ENCODE results near the gene VAV2.
"Not testable (repeated sequence)": the region's sequence is repeated elsewhere in the genome, so short reads cannot be mapped to it uniquely, and the experiment has no call there.

The VAV2 gene

DNA sequence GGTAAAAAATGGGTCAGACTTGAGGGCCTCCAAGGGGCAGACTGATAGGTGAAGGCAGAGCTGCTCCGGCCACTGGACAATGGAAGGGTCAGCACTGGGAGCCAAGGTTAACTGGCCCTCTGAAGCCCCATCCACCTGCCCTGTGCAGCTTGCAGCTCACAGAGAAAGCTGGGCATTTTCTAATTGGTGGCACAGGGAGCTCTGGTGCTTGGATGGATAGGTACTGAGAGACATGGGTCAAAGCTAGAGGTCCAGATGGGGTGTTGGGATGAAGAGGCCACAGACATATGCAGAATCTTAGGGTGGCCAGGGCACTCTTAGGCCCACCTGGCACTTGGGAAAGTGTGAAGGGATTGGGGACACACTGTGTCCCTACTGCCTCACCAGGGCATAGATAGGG, 224.5 kb downstream of the VAV2 start:
- no peak for DNase-seq (ENCODE audit: low spot score)

DNA sequence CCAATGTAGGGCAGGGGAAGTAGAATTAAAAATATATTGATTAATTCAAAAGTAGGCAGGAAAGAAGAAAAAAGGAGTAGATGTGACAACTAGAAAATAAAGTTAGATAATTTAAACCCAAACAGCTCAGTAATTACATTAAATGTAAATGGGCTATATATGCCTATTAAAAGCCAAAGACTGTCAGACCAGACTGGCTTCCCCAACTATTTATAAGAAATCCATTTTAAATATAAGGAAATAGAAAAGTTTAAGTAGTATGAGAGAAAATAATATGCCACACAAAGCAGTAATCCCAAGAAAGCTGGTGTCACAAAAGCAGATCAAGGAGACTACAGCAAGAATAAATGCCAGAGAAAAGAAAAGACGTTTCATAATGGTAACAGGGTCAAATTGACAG, 225.1 kb downstream of the VAV2 start:
- no peak for DNase-seq (ENCODE audit: low spot score)

GRCh38 chr9:133766234-133766633, 225.9 kb downstream of the VAV2 start:
- not testable (repeated sequence) for DNase-seq (ENCODE audit: low spot score)

DNA sequence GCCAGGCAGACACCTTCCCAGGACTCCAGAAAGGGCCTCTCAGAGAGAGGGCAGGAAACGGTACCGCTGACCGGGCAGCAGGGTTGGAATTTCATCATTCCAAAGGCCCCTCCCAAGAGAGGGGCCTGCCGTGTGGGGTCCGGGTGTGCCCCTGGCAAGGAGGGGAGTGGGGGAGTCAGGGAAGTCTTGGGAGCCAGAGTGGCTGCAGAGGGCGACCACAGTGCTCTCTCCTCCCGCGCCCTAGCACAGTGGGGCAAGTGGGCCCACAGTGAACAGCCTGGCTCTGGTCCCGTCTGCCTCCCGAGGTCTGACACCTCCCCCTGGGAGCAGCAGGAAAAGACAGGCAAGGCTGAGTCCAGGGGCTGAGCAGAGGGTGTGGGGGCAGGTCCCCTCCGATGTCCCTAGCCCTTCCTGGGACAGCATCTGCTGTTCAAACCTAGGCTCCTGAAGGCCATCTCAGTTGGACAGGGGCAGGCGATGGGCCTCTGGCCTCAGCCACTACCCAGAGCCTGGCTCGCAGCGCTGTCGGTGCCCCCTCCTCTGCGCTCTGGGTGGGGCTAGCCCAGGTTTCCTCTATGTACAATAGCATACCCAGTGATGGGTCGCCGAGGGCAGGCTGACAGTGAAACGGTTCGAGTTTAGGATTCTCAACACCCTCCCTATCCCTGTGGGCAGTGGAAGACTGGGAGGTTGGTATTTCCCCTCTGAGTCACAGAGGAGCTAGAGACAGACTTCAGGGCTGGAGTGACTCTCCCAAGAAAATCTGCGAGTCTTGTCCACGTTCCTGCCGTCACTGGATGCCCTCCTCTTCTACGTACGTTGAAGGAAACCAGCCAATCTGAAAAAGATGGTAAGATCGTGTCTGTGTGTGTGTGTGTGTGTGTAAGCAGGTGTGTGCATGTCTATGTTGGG, 228.6 kb downstream of the VAV2 start:
- DNase-seq (ENCODE audit: low spot score), result no peak

DNA sequence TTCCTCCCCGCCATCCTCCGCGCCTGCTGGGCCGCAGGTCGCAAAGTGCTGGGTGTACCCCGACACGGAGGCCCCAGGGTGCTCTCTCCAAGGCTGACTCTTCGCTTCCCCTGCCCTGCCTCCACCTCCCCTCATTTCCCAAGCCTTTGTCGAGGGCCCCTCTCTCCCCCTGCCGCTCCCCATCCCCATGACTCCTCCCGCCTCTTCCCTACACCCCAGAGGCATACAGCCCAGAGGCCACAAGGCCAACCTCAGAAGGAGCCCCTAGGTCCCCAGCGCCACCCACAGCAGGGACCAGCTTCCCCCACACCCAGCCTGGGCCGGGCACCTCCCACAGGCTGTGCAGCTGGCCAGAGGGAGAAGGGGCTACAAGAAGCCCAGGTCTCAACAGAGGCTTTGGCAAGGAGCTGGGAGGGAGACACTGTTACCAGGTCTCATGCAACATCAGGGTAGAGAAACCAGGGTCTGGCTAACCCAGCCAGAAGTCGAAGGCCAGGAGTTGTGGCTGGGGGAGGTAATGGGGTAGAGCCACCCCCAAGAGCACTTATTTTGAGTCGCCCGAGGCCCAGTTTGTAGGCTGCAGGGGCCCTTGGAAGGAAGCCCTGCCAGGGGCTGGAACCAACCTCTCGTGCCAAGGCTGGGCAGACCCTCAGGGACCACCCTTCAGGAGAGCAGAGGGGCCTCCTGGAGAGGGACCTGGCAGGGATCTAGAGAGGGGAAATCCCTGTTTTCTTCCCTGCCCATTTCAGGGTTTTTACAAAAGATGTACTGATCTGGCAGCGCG, 229.4 kb downstream of the VAV2 start:
- DNase-seq (ENCODE audit: low spot score), result peak; percentile 61

DNA sequence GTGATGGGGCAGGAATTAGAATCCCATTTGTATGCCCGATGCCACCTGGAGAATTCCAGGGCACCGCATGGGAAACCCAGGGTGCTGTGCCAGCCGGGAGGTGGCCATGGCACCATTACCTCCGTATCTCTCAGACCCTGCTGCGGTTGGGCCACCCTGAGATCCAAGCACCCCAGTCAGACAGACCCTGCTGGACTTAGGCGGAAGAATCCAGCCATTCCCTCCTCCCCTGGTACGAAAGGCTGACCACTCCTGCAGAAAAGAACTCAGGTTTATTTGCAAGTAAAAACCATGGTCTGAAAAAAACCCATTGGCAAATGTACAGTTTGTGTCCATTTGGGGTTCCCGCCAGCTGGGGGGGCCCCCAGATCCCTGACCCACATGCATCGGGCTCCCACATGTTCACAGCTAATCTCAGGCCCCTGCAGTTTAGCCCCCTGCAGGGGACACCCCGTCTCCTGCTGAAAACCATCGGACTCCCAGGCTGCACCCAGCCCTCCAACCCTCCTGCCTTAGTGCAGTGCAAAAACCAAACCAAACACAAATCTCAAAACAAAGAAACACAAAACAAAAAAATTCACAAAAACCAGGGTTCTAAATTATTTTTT, 230.4 kb downstream of the VAV2 start:
- DNase-seq (ENCODE audit: low spot score), result peak; percentile 59

GRCh38 chr9:133760713-133761290, 231.3 kb downstream of the VAV2 start:
- DNase-seq (ENCODE audit: low spot score), result no peak

DNA sequence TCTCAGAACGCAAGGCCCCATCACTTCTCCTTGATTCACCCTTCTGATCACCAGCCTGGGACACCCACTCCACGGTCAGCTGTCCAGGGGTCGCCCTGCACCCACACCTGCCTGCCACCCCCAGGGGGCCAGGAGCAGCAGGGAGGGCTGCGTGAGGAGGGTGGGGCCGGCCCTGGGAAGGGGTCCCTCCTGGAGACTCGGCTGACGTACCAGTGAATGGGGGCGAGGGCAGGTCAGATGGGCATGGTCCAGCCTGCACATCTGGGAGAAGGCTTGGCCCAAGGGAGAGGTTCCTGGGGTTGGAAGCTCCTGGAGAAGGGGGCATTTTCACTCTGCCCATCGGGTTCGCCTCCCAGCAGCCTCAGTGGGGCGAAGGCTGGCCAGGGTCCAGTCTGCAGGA, 232.2 kb downstream of the VAV2 start:
- no peak for DNase-seq (ENCODE audit: low spot score)

DNA sequence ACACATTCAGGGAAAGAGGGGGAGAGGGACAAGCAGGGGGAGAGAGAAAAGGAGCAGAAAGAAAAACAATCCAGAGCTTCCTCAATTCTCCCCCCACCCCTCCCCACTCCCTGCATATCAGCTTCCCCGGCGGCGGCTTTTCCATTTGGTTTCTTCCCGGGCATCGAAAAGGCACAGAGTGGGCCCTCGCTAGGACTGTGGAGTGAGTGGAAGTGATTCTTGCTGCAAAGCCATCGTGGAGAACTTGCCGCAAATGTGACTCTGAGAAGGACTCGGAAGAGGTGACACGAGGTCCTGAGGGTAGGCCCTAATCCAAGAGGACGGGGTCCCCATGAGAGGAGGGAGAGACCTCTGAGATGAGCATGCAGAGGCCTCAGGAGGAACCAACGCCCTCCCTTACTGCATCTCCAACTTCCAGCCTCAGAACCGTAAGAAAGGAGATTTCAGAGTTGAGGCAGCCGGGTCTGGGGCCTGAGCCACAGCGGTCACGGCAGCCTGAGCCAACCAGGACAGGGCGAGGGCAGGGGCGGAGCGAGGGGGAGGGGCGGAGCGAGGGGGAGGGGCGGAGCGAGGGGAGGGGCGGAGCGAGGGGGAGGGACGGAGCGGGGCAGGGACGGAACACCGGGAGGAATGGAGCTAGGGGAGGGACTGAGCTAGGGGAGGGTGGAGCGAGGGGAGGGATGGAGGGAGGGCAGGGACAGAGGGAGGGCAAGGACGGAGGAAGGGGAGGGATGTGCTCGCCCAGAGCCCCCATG, 232.8 kb downstream of the VAV2 start:
- peak; percentile 54 for DNase-seq (ENCODE audit: low spot score)

GRCh38 chr9:133758228-133758627, 233.9 kb downstream of the VAV2 start:
- no peak for DNase-seq (ENCODE audit: low spot score)

- peak; percentile 61 for DNase-seq (ENCODE audit: low spot score)
These were observed 237.4 kb downstream of the VAV2 start for GRCh38 chr9:133754688-133755227.

GRCh38 chr9:133754187-133754586, 237.9 kb downstream of the VAV2 start:
- DNase-seq (ENCODE audit: low spot score), result peak; percentile 28

DNA sequence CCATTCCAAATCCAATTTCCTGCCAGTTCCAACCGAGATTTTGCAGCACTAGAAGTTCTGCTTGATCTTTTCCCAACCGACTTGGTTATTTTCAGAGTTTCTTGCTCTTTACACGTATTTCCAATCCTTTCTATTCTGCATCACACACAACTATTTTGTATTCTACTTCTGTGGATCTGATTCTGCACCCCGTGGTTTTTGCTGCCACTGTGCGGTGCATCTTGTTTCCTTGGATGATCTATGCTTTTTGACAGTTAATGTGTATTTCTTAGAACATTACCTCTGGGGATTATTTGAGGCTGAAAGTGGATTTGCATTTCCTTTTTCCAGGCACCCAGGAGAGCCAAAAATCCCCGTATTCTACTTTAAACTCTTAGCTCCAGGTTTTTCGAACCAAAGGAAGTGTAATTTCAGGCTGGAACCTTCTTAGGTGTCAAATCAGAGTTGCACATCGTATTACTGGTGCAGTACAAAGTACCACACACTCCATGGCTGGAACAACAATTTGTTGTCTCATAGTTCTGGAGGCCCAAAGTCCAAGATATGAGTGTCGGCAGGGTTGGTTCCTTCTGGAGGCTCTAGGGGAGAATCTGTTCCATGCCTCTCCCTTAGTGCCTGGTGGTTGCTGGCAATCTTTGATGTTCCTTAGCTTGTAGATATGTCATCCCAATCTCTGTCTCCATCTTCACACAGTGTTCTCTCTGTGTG, 239.2 kb downstream of the VAV2 start:
- peak; percentile 26 for DNase-seq (ENCODE audit: low spot score)

GRCh38 chr9:133750982-133751649, 241.0 kb downstream of the VAV2 start:
- DNase-seq (ENCODE audit: low spot score), result peak; percentile 55

DNA sequence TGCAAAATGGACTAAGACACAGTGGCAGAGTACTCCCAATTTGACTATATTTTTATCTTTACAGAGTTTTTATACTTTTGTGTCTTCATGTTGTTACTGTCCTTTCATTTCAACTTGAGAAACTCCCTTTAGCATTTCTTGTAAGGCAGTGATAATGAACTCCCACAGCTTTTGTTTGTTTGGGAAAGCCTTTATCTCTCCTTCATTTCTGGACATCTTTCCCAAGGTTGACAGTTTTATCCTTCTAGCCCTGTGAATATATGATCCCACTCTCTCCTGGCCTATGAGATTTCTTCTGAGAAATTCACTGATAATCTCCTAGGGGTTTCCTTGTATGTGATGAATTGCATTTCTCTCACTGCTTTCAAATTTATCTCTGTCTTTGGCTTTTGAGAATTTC, 244.8 kb downstream of the VAV2 start:
- DNase-seq (ENCODE audit: low spot score), result no peak

- DNase-seq (ENCODE audit: low spot score), result not testable (repeated sequence)
These were observed 247.6 kb downstream of the VAV2 start for GRCh38 chr9:133744528-133744927.

- peak; percentile 85 for DNase-seq (ENCODE audit: low spot score)
These were observed 249.2 kb downstream of the VAV2 start for GRCh38 chr9:133742849-133743444.

- DNase-seq (ENCODE audit: low spot score), result no peak
These were observed 249.9 kb downstream of the VAV2 start for GRCh38 chr9:133742251-133742650.

GRCh38 chr9:133741716-133742115, 250.4 kb downstream of the VAV2 start:
- no peak for DNase-seq (ENCODE audit: low spot score)

- DNase-seq (ENCODE audit: low spot score), result no peak
These were observed 251.2 kb downstream of the VAV2 start for GRCh38 chr9:133740911-133741310.

All from left forelimb (tissue), 1 donor.